NCI-H526 treated with DMSO at 0.1 percent for 48 hours (cell line): ENCODE data around the gene LRRC74A.
A peak's percentile ranks its signal among the peaks of the same experiment; 100 is the strongest.

ENCODE experiments used
- DNase-seq: peaks from one replicate; lab custom pipeline; 2025; lab: John Stamatoyannopoulos, UW

Gene LRRC74A

GRCh38 chr14:76826122-76826521, at the start of gene LRRC74A:
LRRC74A (plus strand) TSS chr14:76826408; CDS start chr14:76826698, 290 bp downstream.
- DNase-seq, result no peak

DNA sequence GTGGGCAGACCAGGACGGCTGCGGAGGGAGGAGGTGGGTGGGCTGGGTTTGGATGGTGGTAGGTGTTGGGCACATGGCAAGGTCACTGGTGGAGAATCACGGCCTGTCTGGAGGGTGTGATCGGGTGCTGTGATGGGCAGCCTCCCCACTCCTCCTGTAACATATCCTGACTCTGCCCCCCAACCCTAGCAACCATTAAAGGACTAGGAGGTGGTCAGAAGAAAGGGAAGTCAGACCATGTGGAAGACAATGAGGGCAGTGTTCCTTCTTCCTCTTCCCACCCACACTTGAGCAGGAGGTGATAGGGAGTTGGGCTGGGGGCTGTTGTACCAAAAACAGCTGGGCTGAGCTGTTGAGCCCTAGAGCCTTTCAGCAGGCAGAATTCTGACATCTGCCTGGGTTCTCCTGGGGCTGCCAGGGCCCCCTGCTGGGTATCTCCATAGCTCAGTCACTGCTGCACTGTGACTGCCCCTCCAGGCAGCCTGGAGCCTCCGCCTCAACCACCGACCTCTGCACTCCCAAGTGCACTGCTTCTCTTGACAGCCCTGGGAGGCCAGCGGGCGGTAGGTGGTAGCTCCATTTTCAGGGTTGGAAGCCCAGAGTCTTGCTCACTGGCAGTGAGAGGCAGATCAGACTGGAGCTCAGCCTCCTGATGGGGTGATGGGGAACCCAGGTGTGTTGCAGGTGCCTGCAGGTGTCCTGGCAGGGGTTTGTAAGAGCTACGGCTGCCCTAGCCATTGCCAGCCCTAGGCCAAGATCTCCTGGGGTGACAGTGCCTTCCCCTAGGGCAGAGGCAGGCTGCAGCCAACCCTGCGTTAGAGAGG, 49.6 kb upstream of the LRRC74A start:
- no peak for DNase-seq

DNA sequence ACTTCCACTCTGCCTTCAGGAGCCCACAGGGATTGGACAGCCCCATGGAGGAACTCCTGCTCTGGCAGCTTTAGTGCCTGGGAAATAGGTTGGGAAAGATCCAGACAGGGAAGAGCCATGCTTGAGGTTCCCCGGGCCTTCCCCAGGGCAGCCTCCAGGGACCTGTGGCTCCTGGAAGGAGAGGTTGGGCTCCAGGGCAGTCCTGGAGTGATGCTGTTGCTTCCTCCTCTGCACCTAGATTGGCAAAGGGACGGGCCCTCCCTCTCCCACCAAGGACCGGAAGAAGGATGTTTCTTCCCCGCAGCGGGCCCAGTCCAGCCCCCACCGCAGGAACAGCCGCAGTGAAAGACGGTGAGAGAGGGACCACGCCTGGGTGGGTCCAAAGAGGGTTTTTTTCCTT, 48.5 kb upstream of the LRRC74A start:
- no peak for DNase-seq

DNA sequence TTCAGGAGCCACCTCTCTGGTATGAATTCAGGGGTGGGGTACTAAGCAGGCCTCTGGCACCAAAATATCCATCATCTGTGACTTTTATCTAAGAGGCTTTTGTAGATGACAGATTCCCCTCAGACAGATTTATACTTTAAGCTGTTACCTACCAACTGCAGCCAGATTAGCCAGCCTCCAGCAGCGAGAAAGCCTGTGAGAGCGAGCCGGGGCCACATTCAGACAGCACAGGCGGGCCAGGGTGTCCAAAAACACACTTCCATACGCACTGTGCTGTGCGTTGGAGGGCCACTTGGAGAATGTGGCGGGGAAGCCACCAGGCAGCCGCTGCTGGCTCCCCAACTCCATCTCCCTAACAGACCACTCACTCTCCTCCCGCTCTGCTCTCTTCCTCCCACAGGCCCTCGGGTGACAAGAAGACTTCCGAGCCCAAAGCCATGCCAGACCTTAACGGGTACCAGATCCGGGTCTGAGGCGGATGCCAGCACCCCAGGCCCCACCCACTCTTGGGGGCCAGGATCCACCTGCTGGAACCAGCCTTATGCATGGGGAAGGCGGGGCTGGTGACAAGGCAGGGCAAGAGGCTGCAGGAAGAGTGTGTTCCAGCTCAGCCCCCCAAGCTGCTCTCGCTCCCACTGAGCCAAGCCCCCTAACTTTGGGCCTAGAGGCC, 47.5 kb upstream of the LRRC74A start:
- no peak for DNase-seq

GRCh38 chr14:76779221-76780057, 46.8 kb upstream of the LRRC74A start:
- no peak for DNase-seq

DNA sequence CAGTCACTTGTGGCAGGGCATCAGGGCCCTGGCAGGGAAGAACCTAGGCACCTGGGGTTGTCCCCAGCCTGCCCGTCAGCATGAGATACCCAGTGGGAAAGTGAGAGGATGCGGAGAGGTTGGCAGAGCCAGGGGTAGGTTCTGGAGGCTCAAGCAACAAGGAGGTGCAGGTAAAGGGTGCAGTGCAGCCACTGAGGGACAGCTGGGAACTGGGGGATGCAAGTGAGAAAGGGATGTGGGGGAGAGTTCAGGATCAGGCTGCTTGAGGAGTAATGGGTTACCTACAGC, 46.2 kb upstream of the LRRC74A start:
- no peak for DNase-seq

- DNase-seq, result no peak
These were observed 45.8 kb upstream of the LRRC74A start for GRCh38 chr14:76780360-76780759.

- no peak for DNase-seq
These were observed 45.1 kb upstream of the LRRC74A start for GRCh38 chr14:76780875-76781647.

DNA sequence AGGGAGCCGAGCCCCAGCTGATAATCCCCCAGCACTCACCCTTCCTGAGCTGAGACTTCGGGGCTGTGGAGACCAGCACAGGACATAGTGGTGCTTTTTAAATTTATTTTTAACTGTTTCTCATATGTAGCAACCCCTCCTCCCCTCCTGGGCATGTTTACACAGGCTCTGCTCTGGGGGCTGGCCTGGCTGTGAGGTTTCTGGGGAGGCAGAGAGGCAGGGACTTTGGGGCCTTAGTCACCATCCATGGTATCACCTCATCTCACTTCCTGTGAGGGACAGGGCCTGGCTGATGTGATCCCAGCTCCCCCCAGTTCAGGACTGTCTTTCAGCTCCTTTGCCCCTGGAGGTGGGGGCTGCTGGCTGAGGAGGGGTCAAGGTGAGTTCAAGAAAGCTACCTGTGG, 44.6 kb upstream of the LRRC74A start:
- DNase-seq, result no peak

GRCh38 chr14:76782115-76782884, 43.9 kb upstream of the LRRC74A start:
- no peak for DNase-seq

DNA sequence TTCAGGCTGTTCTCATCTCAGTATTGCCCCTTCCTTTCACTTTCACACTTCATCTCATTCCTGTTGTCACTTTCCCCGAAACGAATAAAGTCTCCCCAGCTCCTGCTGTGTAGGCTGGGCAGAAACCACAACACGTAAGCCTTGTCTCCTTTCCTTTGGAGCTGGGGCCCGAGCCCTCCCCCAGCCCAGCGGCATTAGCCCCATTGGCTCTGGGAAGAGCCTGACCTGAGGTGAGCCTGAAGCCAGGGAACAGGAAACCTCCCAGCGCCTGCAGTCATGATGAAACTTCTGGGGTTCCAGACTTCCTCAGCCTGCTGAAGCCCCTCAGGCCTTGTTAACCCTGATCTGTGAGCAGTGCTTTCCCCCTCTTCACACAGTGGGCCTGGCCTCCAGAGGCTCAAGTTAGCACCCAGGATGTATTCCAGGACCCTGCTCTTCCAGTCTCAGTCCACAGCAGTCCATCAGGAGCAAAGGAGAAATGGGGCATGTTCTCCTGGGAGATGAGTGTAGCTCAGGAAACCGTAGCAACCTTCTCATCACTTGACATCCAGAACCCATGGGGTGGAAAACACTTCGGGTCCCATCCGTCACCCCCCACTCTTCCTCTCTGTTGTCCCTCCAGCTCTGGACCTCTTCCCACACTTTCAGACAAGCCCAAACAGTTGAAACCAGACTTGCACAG, 43.2 kb upstream of the LRRC74A start:
- no peak for DNase-seq

GRCh38 chr14:76784266-76784874, 41.8 kb upstream of the LRRC74A start:
- no peak for DNase-seq

GRCh38 chr14:76784881-76785280, 41.3 kb upstream of the LRRC74A start:
- DNase-seq, result peak; percentile 46

- DNase-seq, result no peak
These were observed 39.6 kb upstream of the LRRC74A start for GRCh38 chr14:76786601-76787000.

- DNase-seq, result no peak
These were observed 33.8 kb upstream of the LRRC74A start for GRCh38 chr14:76792422-76792821.

- DNase-seq, result no peak
These were observed 32.9 kb upstream of the LRRC74A start for GRCh38 chr14:76793324-76793723.

DNA sequence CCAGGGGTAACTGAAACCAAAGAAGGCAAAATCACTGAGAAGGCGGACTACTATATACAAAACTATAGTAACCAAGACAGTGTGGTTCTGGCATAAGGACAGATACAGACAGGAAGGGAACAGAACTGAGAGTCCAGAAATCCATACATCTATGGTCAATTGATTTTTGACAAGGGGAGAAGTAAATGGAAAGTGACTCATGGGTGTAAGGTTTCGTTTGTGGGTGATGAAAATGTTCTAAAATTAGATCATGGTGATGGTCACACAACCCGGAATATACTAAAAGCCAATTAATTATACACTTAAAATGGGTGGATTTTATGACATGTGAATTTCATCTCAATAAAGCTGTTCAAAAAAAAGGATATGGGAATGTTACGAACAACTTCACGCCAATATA, 32.3 kb upstream of the LRRC74A start:
- no peak for DNase-seq

DNA sequence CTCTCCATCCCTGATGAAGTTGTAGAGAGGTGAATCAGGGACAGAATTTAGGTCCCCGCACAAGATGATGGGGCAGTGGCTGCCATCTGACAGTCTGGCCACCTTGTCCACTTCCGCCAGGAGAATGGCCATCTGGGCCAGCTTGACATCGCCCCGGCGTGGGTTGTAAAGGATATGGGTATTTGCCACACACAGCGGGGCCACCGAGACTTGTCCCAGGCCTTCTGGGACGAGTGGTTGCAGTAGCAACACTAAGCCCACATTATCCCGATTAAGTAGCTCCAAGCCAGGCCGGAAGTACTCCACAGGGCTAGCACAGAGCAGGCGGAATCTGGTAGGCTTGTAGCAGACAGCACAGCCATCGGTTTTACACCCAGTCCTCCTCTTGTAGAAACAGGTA, 19.8 kb upstream of the LRRC74A start:
- no peak for DNase-seq

DNA sequence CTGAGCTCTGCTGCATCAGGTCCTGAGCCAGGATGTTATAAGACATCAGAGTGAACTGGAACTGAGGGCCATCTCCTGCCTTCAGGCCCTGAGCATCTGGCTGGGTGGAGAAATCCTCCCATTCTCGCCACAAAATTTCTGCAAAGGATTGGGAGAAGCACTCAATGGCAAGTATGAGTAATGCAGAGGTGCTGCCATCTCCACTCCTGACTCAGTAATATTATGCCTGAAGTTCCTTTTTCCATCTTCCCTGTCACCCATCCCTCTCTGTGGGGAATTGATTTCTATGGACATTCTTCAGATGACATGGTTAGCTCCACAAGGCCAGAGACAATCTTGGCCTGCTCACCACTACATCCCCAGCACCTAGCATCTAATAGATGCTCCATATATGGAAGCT, 18.2 kb upstream of the LRRC74A start:
- DNase-seq, result no peak

DNA sequence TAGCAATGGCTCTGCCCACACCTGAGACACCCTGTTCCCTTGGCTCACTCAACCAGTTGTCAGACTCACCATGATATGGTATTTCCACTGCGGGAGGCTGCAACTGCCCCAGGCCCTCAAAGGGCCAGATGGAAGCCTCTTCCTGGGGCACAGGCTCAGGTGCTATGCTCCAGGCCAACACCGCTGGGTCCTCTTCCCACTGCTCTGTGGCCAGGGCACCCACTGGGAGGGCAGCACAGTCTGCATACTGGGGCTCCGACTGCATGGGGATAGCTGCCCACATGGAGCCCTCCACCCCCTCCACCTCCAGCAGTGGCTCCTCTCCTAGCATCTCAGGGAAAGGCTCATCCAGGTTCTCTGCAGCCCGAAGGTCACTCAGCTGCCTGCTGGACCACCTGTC, 17.2 kb upstream of the LRRC74A start:
- no peak for DNase-seq
